Measurements from ENCODE around the gene GABRD.

GABRD gene

DNA sequence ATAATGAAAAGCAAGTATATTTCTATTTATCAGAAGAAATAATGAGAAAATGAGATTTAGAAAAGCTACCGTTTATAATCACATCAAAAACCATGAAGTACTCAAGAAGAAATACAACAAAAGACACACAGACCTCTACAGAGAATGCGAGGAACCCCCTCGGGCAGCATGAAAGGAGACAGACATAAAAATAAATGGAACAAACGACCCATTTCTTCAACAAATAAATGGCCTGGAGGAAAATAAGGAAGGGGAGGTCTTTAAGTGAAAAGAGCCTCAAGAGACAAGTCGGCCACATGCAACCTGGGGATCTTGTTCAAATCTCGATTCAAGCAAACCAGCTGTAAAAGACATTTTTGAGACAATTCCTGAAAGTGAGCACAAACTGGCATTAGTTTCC lies 21.6 kb upstream of the GABRD start:
- Histone ChIP-seq H3K4me1 (ENCODE audit: insufficient read depth, low read length) (peaks cover 10% of the 10 kb centered on the region), H3K9me3 (ENCODE audit: insufficient read depth, low read length, severe bottlenecking) (no peaks in the 10 kb centered on the region), H3K27ac (ENCODE audit: low read length) (no peak overlapping the region), H3K27me3 (ENCODE audit: insufficient read depth, low read length, poor library complexity) (no peaks in the 10 kb centered on the region), H3K79me2 (ENCODE audit: insufficient read depth, low read length) (no peaks in the 10 kb centered on the region), H3K4me2 (ENCODE audit: insufficient read depth, low read length) (no peak overlapping the region), H3K4me3 (ENCODE audit: low read depth in 1 of 2, low read length in 2 of 2) (no peak overlapping the region), H2AFZ (ENCODE audit: low read depth, low read length) (no peak overlapping the region), H3K36me3 (ENCODE audit: insufficient read depth, low read length) (no peaks in the 10 kb centered on the region), H4K20me1 (ENCODE audit: insufficient read depth, low read length) (no peaks in the 10 kb centered on the region), H3K9ac (ENCODE audit: low read depth, low read length) (no peak overlapping the region)
- DNase-seq (no peak), ATAC-seq (ENCODE audit: insufficient read depth, low read depth) (no peak)
- no peak for TF ChIP-seq EZH2 (IDR thresholded peaks at IDR 0.05; ENCODE audit: borderline replicate concordance, low read depth, low read length, severe bottlenecking)
- TF ChIP-seq, protein P1, sequence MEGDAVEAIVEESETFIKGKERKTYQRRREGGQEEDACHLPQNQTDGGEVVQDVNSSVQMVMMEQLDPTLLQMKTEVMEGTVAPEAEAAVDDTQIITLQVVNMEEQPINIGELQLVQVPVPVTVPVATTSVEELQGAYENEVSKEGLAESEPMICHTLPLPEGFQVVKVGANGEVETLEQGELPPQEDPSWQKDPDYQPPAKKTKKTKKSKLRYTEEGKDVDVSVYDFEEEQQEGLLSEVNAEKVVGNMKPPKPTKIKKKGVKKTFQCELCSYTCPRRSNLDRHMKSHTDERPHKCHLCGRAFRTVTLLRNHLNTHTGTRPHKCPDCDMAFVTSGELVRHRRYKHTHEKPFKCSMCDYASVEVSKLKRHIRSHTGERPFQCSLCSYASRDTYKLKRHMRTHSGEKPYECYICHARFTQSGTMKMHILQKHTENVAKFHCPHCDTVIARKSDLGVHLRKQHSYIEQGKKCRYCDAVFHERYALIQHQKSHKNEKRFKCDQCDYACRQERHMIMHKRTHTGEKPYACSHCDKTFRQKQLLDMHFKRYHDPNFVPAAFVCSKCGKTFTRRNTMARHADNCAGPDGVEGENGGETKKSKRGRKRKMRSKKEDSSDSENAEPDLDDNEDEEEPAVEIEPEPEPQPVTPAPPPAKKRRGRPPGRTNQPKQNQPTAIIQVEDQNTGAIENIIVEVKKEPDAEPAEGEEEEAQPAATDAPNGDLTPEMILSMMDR (IDR thresholded peaks at IDR 0.05; ENCODE audit: borderline replicate concordance, extremely low read depth, low read length, poor library complexity, severe bottlenecking): no peak

DNA sequence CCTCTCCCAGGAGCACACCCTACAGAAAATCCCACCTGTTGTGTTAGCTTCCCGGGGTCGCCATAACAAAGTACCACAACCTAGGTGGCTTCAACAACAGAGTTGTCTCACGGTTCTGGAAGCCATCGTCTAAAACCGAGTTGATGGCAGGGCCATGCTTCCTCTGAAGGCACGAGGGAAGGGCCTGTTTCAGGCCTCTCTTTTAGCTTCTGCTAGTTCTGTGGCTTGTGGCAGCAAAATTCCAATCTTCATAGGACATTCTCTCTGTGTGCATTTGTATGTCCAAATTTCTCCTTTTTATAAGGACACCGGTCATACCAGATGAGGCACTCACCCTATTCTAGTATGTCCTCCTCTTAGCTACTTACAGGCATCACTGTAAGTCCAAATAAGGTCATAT lies 18.7 kb upstream of the GABRD start:
- Histone ChIP-seq H3K79me2 (ENCODE audit: insufficient read depth, low read length) (no peaks in the 10 kb centered on the region), H3K4me1 (ENCODE audit: insufficient read depth, low read length) (peaks cover 10% of the 10 kb centered on the region), H3K27ac (ENCODE audit: low read length) (no peak overlapping the region), H4K20me1 (ENCODE audit: insufficient read depth, low read length) (no peaks in the 10 kb centered on the region), H3K4me3 (ENCODE audit: low read depth in 1 of 2, low read length in 2 of 2) (no peak overlapping the region), H3K9me3 (ENCODE audit: insufficient read depth, low read length, severe bottlenecking) (no peaks in the 10 kb centered on the region), H2AFZ (ENCODE audit: low read depth, low read length) (no peak overlapping the region), H3K4me2 (ENCODE audit: insufficient read depth, low read length) (no peak overlapping the region), H3K27me3 (ENCODE audit: insufficient read depth, low read length, poor library complexity) (no peaks in the 10 kb centered on the region), H3K36me3 (ENCODE audit: insufficient read depth, low read length) (no peaks in the 10 kb centered on the region), H3K9ac (ENCODE audit: low read depth, low read length) (no peak overlapping the region)
- ATAC-seq (ENCODE audit: insufficient read depth, low read depth): no peak
- TF ChIP-seq, protein P1 (IDR thresholded peaks at IDR 0.05; ENCODE audit: borderline replicate concordance, extremely low read depth, low read length, poor library complexity, severe bottlenecking): no peak
- no peak for TF ChIP-seq EZH2 (IDR thresholded peaks at IDR 0.05; ENCODE audit: borderline replicate concordance, low read depth, low read length, severe bottlenecking)
- no peak for DNase-seq

DNA sequence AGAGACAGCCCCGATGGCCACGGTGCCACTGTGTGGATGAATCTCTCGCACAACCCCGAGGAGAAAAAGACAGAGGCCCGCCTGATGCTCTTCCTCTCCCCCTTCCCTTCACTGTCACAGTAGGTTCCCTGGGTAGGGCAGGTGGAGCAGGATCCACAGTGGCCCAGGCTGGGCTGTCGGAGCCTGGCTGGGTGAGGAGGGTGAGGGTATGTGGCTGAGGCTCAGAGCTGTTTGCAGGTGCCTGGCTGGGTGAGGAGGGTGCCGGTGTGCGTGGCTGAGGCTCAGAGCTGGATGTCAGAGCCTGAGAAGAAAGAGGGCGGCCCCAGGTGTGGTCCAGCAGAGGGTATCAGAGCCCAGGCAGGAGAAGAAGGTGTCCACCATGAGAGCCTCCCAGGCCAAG lies 18.3 kb upstream of the GABRD start:
- TF ChIP-seq EZH2 (IDR thresholded peaks at IDR 0.05; ENCODE audit: borderline replicate concordance, low read depth, low read length, severe bottlenecking): no peak
- TF ChIP-seq, protein P1 (IDR thresholded peaks at IDR 0.05; ENCODE audit: borderline replicate concordance, extremely low read depth, low read length, poor library complexity, severe bottlenecking): no peak
- H3K36me3 ChIP-seq (ENCODE audit: insufficient read depth, low read length): no peaks in the 10 kb centered on the region
- H3K9ac ChIP-seq (ENCODE audit: low read depth, low read length): no peak overlapping the region
- no peak overlapping the region for H3K4me3 ChIP-seq (ENCODE audit: low read depth in 1 of 2, low read length in 2 of 2)
- no peak for ATAC-seq (ENCODE audit: insufficient read depth, low read depth)
- peaks cover 7% of the 10 kb centered on the region for H3K4me1 ChIP-seq (ENCODE audit: insufficient read depth, low read length)
- no peak overlapping the region for H3K4me2 ChIP-seq (ENCODE audit: insufficient read depth, low read length)
- H4K20me1 ChIP-seq (ENCODE audit: insufficient read depth, low read length): no peaks in the 10 kb centered on the region
- H3K27me3 ChIP-seq (ENCODE audit: insufficient read depth, low read length, poor library complexity): no peaks in the 10 kb centered on the region
- H3K9me3 ChIP-seq (ENCODE audit: insufficient read depth, low read length, severe bottlenecking): no peaks in the 10 kb centered on the region
- no peak overlapping the region for H2AFZ ChIP-seq (ENCODE audit: low read depth, low read length)
- H3K27ac ChIP-seq (ENCODE audit: low read length): no peak overlapping the region
- no peaks in the 10 kb centered on the region for H3K79me2 ChIP-seq (ENCODE audit: insufficient read depth, low read length)
- DNase-seq: no peak
